ENCODE results near the gene FOXM1. TPM values are rescaled to one million over a fixed set of nuclear protein-coding genes. Genes with fewer than 3 reads are reported as not detected.

FOXM1 gene
- total and polyA plus RNA-seq, 2 of the 13 experiments (the other 11 are each of a cell fraction or from before 2014, with no cell fraction given) = 17.1 to 25.9 TPM

DNA sequence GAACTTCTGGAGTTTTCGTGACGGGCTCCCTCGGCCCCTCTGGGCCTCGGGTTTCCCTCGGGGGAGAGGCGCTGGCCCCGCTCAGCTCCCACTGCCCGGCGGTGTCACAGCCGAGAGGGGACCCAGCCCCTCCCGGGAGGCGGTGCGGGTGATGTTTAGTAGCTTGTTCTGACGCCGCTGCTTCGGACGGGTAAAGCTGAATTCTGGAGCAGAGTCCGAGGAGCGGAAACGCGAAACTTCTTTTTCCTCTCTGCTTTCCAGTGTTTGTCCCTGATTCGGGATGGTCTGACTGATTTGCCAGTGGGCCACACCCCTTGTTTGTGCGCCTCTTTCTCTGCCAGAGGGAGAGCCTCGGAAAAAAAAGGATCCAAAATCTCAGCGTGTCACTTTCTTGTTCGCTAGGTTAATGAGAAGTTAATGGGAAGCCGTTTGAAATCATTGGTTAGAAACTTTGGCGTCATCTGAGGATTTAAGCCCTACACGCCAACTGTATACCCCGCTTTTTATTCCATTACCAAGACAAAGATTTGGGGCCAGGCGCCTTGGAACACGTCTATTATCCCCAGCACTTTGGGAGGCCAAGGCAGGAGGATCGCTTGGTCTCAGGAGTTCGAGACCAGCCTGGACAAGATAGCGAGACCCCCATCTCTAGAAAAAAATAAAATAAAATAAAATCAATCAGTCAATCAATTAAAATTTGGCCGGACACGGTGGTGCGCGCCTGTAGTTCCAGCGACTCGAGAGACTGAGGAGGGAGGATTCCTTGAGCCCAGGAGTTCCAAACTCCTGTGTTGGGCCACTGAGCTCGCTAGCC, 14.5 kb upstream of the FOXM1 start (continued):
- TF ChIP-seq, protein P1, sequence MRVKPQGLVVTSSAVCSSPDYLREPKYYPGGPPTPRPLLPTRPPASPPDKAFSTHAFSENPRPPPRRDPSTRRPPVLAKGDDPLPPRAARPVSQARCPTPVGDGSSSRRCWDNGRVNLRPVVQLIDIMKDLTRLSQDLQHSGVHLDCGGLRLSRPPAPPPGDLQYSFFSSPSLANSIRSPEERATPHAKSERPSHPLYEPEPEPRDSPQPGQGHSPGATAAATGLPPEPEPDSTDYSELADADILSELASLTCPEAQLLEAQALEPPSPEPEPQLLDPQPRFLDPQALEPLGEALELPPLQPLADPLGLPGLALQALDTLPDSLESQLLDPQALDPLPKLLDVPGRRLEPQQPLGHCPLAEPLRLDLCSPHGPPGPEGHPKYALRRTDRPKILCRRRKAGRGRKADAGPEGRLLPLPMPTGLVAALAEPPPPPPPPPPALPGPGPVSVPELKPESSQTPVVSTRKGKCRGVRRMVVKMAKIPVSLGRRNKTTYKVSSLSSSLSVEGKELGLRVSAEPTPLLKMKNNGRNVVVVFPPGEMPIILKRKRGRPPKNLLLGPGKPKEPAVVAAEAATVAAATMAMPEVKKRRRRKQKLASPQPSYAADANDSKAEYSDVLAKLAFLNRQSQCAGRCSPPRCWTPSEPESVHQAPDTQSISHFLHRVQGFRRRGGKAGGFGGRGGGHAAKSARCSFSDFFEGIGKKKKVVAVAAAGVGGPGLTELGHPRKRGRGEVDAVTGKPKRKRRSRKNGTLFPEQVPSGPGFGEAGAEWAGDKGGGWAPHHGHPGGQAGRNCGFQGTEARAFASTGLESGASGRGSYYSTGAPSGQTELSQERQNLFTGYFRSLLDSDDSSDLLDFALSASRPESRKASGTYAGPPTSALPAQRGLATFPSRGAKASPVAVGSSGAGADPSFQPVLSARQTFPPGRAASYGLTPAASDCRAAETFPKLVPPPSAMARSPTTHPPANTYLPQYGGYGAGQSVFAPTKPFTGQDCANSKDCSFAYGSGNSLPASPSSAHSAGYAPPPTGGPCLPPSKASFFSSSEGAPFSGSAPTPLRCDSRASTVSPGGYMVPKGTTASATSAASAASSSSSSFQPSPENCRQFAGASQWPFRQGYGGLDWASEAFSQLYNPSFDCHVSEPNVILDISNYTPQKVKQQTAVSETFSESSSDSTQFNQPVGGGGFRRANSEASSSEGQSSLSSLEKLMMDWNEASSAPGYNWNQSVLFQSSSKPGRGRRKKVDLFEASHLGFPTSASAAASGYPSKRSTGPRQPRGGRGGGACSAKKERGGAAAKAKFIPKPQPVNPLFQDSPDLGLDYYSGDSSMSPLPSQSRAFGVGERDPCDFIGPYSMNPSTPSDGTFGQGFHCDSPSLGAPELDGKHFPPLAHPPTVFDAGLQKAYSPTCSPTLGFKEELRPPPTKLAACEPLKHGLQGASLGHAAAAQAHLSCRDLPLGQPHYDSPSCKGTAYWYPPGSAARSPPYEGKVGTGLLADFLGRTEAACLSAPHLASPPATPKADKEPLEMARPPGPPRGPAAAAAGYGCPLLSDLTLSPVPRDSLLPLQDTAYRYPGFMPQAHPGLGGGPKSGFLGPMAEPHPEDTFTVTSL (CRISPR knock-in tag; IDR thresholded peaks at IDR 0.05; ENCODE audit: borderline replicate concordance) = no peak
- TF ChIP-seq MAF1 (CRISPR knock-in tag; IDR thresholded peaks at IDR 0.05; ENCODE audit: borderline replicate concordance) = no peak
- TF ChIP-seq ZNF224 (CRISPR knock-in tag; IDR thresholded peaks at IDR 0.05) = no peak
- TF ChIP-seq SOX6 (IDR thresholded peaks at IDR 0.05) = no peak
- no peak for TF ChIP-seq SOX6 (CRISPR knock-in tag; IDR thresholded peaks at IDR 0.05)
- no peak for TF ChIP-seq ZNF282 (IDR thresholded peaks at IDR 0.05; ENCODE audit: partially characterized antibody)
- TF ChIP-seq MAZ (IDR thresholded peaks at IDR 0.05; ENCODE audit: borderline replicate concordance, low read depth, low read length) = no peak
- TF ChIP-seq MAZ (CRISPR knock-in tag; IDR thresholded peaks at IDR 0.05; ENCODE audit: low read depth) = no peak
- TF ChIP-seq XBP1 (CRISPR knock-in tag; IDR thresholded peaks at IDR 0.05) = no peak
- no peak for TF ChIP-seq ZNF598 (CRISPR knock-in tag; IDR thresholded peaks at IDR 0.05; ENCODE audit: borderline replicate concordance)
- TF ChIP-seq, protein P2, sequence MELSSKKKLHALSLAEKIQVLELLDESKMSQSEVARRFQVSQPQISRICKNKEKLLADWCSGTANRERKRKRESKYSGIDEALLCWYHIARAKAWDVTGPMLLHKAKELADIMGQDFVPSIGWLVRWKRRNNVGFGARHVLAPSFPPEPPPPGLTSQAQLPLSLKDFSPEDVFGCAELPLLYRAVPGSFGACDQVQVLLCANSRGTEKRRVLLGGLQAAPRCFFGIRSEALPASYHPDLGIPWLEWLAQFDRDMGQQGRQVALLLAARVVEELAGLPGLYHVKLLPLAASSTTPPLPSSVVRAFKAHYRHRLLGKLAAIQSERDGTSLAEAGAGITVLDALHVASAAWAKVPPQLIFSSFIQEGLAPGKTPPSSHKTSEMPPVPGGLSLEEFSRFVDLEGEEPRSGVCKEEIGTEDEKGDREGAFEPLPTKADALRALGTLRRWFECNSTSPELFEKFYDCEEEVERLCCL (CRISPR knock-in tag; IDR thresholded peaks at IDR 0.05; ENCODE audit: borderline replicate concordance) = no peak
- no peak for TF ChIP-seq ZNF441 (CRISPR knock-in tag; IDR thresholded peaks at IDR 0.05; ENCODE audit: borderline replicate concordance)
- no peak for TF ChIP-seq EEA1 (CRISPR knock-in tag; IDR thresholded peaks at IDR 0.05; ENCODE audit: borderline replicate concordance)
- TF ChIP-seq, protein P3, sequence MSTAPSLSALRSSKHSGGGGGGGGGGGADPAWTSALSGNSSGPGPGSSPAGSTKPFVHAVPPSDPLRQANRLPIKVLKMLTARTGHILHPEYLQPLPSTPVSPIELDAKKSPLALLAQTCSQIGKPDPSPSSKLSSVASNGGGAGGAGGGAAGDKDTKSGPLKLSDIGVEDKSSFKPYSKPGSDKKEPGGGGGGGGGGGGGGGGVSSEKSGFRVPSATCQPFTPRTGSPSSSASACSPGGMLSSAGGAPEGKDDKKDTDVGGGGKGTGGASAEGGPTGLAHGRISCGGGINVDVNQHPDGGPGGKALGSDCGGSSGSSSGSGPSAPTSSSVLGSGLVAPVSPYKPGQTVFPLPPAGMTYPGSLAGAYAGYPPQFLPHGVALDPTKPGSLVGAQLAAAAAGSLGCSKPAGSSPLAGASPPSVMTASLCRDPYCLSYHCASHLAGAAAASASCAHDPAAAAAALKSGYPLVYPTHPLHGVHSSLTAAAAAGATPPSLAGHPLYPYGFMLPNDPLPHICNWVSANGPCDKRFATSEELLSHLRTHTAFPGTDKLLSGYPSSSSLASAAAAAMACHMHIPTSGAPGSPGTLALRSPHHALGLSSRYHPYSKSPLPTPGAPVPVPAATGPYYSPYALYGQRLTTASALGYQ (CRISPR knock-in tag; IDR thresholded peaks at IDR 0.05) = 0 out of 2 replicates have a peak, but pooled peaks have one; percentile 35
- TF ChIP-seq GPN1 (CRISPR knock-in tag; IDR thresholded peaks at IDR 0.05; ENCODE audit: borderline replicate concordance) = no peak
- TF ChIP-seq, protein P4, sequence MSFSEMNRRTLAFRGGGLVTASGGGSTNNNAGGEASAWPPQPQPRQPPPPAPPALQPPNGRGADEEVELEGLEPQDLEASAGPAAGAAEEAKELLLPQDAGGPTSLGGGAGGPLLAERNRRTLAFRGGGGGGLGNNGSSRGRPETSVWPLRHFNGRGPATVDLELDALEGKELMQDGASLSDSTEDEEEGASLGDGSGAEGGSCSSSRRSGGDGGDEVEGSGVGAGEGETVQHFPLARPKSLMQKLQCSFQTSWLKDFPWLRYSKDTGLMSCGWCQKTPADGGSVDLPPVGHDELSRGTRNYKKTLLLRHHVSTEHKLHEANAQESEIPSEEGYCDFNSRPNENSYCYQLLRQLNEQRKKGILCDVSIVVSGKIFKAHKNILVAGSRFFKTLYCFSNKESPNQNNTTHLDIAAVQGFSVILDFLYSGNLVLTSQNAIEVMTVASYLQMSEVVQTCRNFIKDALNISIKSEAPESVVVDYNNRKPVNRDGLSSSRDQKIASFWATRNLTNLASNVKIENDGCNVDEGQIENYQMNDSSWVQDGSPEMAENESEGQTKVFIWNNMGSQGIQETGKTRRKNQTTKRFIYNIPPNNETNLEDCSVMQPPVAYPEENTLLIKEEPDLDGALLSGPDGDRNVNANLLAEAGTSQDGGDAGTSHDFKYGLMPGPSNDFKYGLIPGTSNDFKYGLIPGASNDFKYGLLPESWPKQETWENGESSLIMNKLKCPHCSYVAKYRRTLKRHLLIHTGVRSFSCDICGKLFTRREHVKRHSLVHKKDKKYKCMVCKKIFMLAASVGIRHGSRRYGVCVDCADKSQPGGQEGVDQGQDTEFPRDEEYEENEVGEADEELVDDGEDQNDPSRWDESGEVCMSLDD (CRISPR knock-in tag; IDR thresholded peaks at IDR 0.05; ENCODE audit: borderline replicate concordance) = peak; percentile 68; the same call in 1 of the 2 replicates
- TF ChIP-seq, protein P5, sequence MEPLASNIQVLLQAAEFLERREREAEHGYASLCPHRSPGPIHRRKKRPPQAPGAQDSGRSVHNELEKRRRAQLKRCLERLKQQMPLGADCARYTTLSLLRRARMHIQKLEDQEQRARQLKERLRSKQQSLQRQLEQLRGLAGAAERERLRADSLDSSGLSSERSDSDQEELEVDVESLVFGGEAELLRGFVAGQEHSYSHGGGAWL (CRISPR knock-in tag; IDR thresholded peaks at IDR 0.05) = no peak
